OCI-LY7 (cell line): Measurements from ENCODE around the gene KATNBL1. TPM values are rescaled to one million over a fixed set of nuclear protein-coding genes. Genes with fewer than 3 reads are reported as not detected.
A peak's percentile ranks its signal among the peaks of the same experiment; 100 is the strongest.

Source experiments
- BruUV-seq: library from RNA; stranded (reverse); fragments of 400-500 nt; replicated peaks from 2 replicates; lab custom pipeline; 2021; lab: Mats Ljungman, UMichigan
- CTCF ChIA-PET: fragments of 300-600 bp; sonication (Branson Sonifier 250); formaldehyde crosslinking; loops from one replicate; lab custom pipeline; 2022; ENCODE audit warnings: antibody characterized with exemption; ENCODE audit not compliant: unreplicated experiment; lab: Charles Lee
- POLR2A ChIA-PET: fragments of 300-600 bp; sonication (Branson Sonifier 250); formaldehyde crosslinking; loops from one replicate; lab custom pipeline; 2022; ENCODE audit warnings: antibody characterized with exemption; lab: Charles Lee
- DNase-seq: peaks from one replicate; pipeline ENCODE4 v3.0.0-alpha.2; 2015; ENCODE audit warnings: low spot score
- H2AFZ ChIP-seq: fragments of 200-600 bp; sonication (generic), shearing (Covaris generic); 2 replicates; pipeline ENCODE4 v1.6.1; 2014; ENCODE audit warnings: mild to moderate bottlenecking, antibody characterized with exemption, low read length, moderate library complexity
- H3K27ac ChIP-seq: fragments of 200-600 bp; sonication (generic); 2 replicates; pipeline ENCODE4 v1.5.1; 2014; ENCODE audit warnings: mixed run types, low read depth, mild to moderate bottlenecking, moderate library complexity, low read length, inconsistent platforms; ENCODE audit not compliant: poor library complexity, severe bottlenecking
- H3K36me3 ChIP-seq: fragments of 200-600 bp; sonication (generic); 2 replicates; pipeline ENCODE4 v1.6.1; 2014; ENCODE audit warnings: mild to moderate bottlenecking, antibody characterized with exemption, low read length, moderate library complexity, mixed read lengths; ENCODE audit not compliant: insufficient read depth
- H3K4me1 ChIP-seq: fragments of 200-600 bp; sonication (generic); 2 replicates; pipeline ENCODE4 v1.5.1; 2014; ENCODE audit warnings: mild to moderate bottlenecking, low read length; ENCODE audit not compliant: insufficient read depth, poor library complexity, severe bottlenecking
- H3K4me2 ChIP-seq: fragments of 200-600 bp; sonication (generic); 2 replicates; pipeline ENCODE4 v1.6.1; 2014; ENCODE audit warnings: mild to moderate bottlenecking, low read length
- H3K4me3 ChIP-seq: fragments of 200-600 bp; sonication (generic); 2 replicates; pipeline ENCODE4 v1.5.1; 2014; ENCODE audit warnings: mild to moderate bottlenecking, low read depth, low read length; ENCODE audit not compliant: poor library complexity, severe bottlenecking
- H3K79me2 ChIP-seq: fragments of 200-600 bp; sonication (generic); 2 replicates; pipeline ENCODE4 v1.6.1; 2016; ENCODE audit warnings: low read depth, mild to moderate bottlenecking, low read length, moderate library complexity, mixed read lengths; ENCODE audit not compliant: insufficient read depth
- H3K9me2 ChIP-seq: fragments of 200-600 bp; sonication (generic); 2 replicates; pipeline ENCODE4 v1.6.1; 2016; ENCODE audit warnings: mild to moderate bottlenecking, low read length, mixed read lengths; ENCODE audit not compliant: insufficient read depth
- H3K9me3 ChIP-seq: fragments of 200-600 bp; sonication (generic); 2 replicates; pipeline ENCODE4 v1.6.1; 2014; ENCODE audit warnings: mild to moderate bottlenecking, mixed run types, low read length, mixed read lengths
- H4K20me1 ChIP-seq: fragments of 200-600 bp; sonication (generic); 2 replicates; pipeline ENCODE4 v1.6.1; 2014; ENCODE audit warnings: mild to moderate bottlenecking, antibody characterized with exemption, low read length, moderate library complexity, mixed read lengths; ENCODE audit not compliant: insufficient read depth
- CTCF ChIP-seq: fragments of 200-600 bp; sonication (generic); conservative IDR thresholded peaks from 2 replicates; pipeline ENCODE4 v1.5.1; 2014; ENCODE audit warnings: mild to moderate bottlenecking, antibody characterized with exemption, low read length, moderate library complexity, mixed read lengths
- EZH2phosphoT487 ChIP-seq: fragments of 200-600 bp; sonication (generic); IDR thresholded peaks from 2 replicates; pipeline ENCODE4 v1.6.1; 2018; ENCODE audit warnings: low read depth, borderline replicate concordance, mild to moderate bottlenecking, mixed run types, antibody characterized with exemption, low read length, moderate library complexity, mixed read lengths
- intact Hi-C: fragments of 100-400 bp; cut with micrococcal nuclease; formaldehyde crosslinking; loops from one replicate; pipeline ENCODE4 v1.10.0; 2022; ENCODE audit not compliant: unreplicated experiment
- total RNA-seq, 2 experiments: library from RNA; depleted of rRNA in 1 of 2; stranded (reverse); fragments of >200 nt in 1 of 2; shearing (Covaris generic) in 1 of 2; gene quantifications; 2 replicates each; pipeline ENCODE4 v1.2.3, GENCODE V29; 2014 to 2022

The KATNBL1 gene
- total RNA-seq, 2 experiments from 2014 or later, result 44.8 to 64.6 TPM

GRCh38 chr15:34114215-34114614, 95.7 kb downstream of the KATNBL1 start:
- CTCF ChIA-PET, result no interaction called here
- intact Hi-C loops, result no loop called here
- Histone ChIP-seq H3K79me2 (no peaks in the 10 kb centered on the region), H3K4me1 (no peaks in the 10 kb centered on the region), H2AFZ (no peak overlapping the region), H3K36me3 (no peaks in the 10 kb centered on the region; the same call in 1 of the 2 replicates), H4K20me1 (no peaks in the 10 kb centered on the region), H3K4me2 (no peak overlapping the region), H3K4me3 (no peak overlapping the region), H3K27ac (no peak overlapping the region), H3K9me2 (no peaks in the 10 kb centered on the region), H3K9me3 (no peaks in the 10 kb centered on the region)
- POLR2A ChIA-PET, result no interaction called here
- no peak for DNase-seq
- BruUV-seq, result no TSS peak
- no peak for TF ChIP-seq EZH2phosphoT487
- no peak for TF ChIP-seq CTCF

GRCh38 chr15:34111488-34111887, 98.4 kb downstream of the KATNBL1 start:
- BruUV-seq, result no TSS peak
- Histone ChIP-seq H3K4me3 (no peak overlapping the region), H3K27ac (no peak overlapping the region), H4K20me1 (no peaks in the 10 kb centered on the region), H3K9me3 (no peaks in the 10 kb centered on the region), H2AFZ (peak overlapping the region; percentile 45), H3K36me3 (no peaks in the 10 kb centered on the region; the same call in 1 of the 2 replicates), H3K4me1 (no peaks in the 10 kb centered on the region), H3K9me2 (no peaks in the 10 kb centered on the region), H3K4me2 (no peak overlapping the region), H3K79me2 (no peaks in the 10 kb centered on the region)
- intact Hi-C loops, result no loop called here
- no peak for DNase-seq
- ChIA-PET CTCF (no interaction called here), POLR2A (interaction anchor here (0.6 to 0.9 kb wide), 4 partner anchors 21 to 105 kb away, joined by 3 read pairs; no protein-coding TSS in a partner anchor)
- no peak for TF ChIP-seq EZH2phosphoT487
- no peak for TF ChIP-seq CTCF
